Panc1 (cell line): ENCODE results near the gene IL18. TPM values are rescaled to one million over a fixed set of nuclear protein-coding genes. Genes with fewer than 3 reads are reported as not detected.

ENCODE experiments used
- ATAC-seq: fragments of 200-7000 bp; cut with Tn5 transposase; 2 replicates; pipeline ENCODE4 v1.9.1; 2020; ENCODE audit warnings: mild to moderate bottlenecking, moderate library complexity
- BruUV-seq: library from RNA; stranded (reverse); fragments of 400-500 nt; replicated peaks from 2 replicates; lab custom pipeline; 2021; lab: Mats Ljungman, UMichigan
- CTCF ChIA-PET: fragments of 300-600 bp; sonication (Branson Sonifier 250); formaldehyde crosslinking; loops from one replicate; lab custom pipeline; 2022; ENCODE audit warnings: antibody characterized with exemption; lab: Charles Lee
- POLR2A ChIA-PET: fragments of 300-600 bp; sonication (Branson Sonifier 250); formaldehyde crosslinking; loops from one replicate; lab custom pipeline; 2022; ENCODE audit warnings: antibody characterized with exemption; lab: Charles Lee
- DNase-seq: peaks from one replicate; pipeline ENCODE4 v3.0.0-alpha.2; 2010; ENCODE audit warnings: low read depth, low spot score
- H3K27ac ChIP-seq: 2 replicates; pipeline ENCODE4 v1.5.1; 2011; ENCODE audit warnings: mild to moderate bottlenecking, low read length, inconsistent platforms
- H3K27me3 ChIP-seq: fragments of 200-500 bp; sonication (Bioruptor generic); 2 replicates; pipeline ENCODE4 v1.6.0; 2014; ENCODE audit warnings: low read length, inconsistent platforms; ENCODE audit not compliant: control insufficient read depth, insufficient read depth
- H3K36me3 ChIP-seq: fragments of 200-500 bp; sonication (Bioruptor generic); 2 replicates; pipeline ENCODE4 v1.5.1; 2014; ENCODE audit warnings: inconsistent platforms, mild to moderate bottlenecking, low read length, moderate library complexity; ENCODE audit not compliant: control insufficient read depth, insufficient read depth
- H3K4me1 ChIP-seq: 2 replicates; pipeline ENCODE4 v1.5.1; 2011; ENCODE audit warnings: inconsistent platforms, mild to moderate bottlenecking, low read length, moderate library complexity; ENCODE audit not compliant: control insufficient read depth, insufficient read depth
- H3K4me3 ChIP-seq, 2 experiments: 2 replicates each; pipeline ENCODE4 v1.5.1; 2011 to 2012; ENCODE audit warnings: low read depth in 2 of 2, low read length in 2 of 2, mild to moderate bottlenecking in 2 of 2, inconsistent platforms in 1 of 2, moderate library complexity in 1 of 2
- H3K9me3 ChIP-seq: fragments of 200-500 bp; sonication (Bioruptor generic); 2 replicates; pipeline ENCODE4 v1.5.1; 2014; ENCODE audit warnings: low read depth, mild to moderate bottlenecking, inconsistent platforms, low read length, moderate library complexity; ENCODE audit not compliant: control insufficient read depth, insufficient read depth
- POLR2AphosphoS5 ChIP-seq: IDR thresholded peaks from 2 replicates; pipeline ENCODE4 v1.6.1; 2012; ENCODE audit warnings: mild to moderate bottlenecking, low read depth, low read length, moderate library complexity
- SIN3A ChIP-seq: IDR thresholded peaks from 2 replicates; pipeline ENCODE4 v1.6.1; 2012; ENCODE audit warnings: low read depth, mild to moderate bottlenecking, low read length, moderate library complexity, borderline replicate concordance; ENCODE audit not compliant: insufficient read depth
- TCF7L2 ChIP-seq: IDR thresholded peaks from 2 replicates; pipeline ENCODE4 v1.6.1; 2011; ENCODE audit warnings: mild to moderate bottlenecking, low read depth, low read length, inconsistent platforms
- in situ Hi-C: cut with HindIII; loops from 2 replicates; pipeline ENCODE4 v1.10.0; 2016; ENCODE audit warnings: low sequenced_read_pairs, low pct_unique_long_range_greater_than_20kb
- intact Hi-C: fragments of 100-400 bp; cut with micrococcal nuclease; formaldehyde crosslinking; loops from one replicate; pipeline ENCODE4 v1.10.0; 2022; ENCODE audit not compliant: unreplicated experiment
- total RNA-seq: library from RNA; stranded (reverse); gene quantifications from one replicate; pipeline ENCODE4 v1.2.1, GENCODE V29; 2021; ENCODE audit not compliant: unreplicated experiment
- TF ChIP-seq, protein P1 (sequence below): fragments of 450-650 bp; IDR thresholded peaks from 2 replicates; pipeline ENCODE4 v1.5.1; 2017; ENCODE audit warnings: mild to moderate bottlenecking
- TF ChIP-seq, protein P2 (sequence below), 2 experiments: IDR thresholded peaks; 2 replicates each; pipeline ENCODE4 v1.6.1; 2011 to 2012; ENCODE audit warnings: low read depth in 2 of 2, control low read depth in 1 of 2, low read length in 1 of 2, mild to moderate bottlenecking in 1 of 2, moderate library complexity in 1 of 2; ENCODE audit not compliant: insufficient read depth in 1 of 2

IL18 gene
- total RNA-seq, 1 experiment from 2014 or later: 22.5 TPM

DNA sequence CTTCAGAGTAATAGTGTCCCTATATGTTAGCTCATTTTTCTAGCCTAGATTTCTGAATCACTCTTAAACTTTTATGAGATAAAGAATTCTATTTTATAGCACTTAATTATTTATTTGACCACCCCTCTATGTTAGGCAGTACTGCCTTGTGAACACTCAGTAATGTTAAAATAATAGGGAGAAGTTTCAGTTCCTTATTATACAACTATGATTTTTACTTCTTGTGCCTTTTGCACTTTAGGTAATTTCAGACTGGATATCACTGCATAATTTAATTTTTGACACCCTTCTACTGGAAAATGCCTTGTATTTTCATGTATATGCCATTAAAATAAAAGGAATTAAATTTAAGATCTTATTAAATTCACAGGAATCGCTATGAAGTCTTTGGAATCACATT is 14.5 kb upstream of the IL18 start:
- TF ChIP-seq SIN3A (no peak), TCF7L2 (no peak), POLR2AphosphoS5 (no peak)
- TF ChIP-seq, protein P1, sequence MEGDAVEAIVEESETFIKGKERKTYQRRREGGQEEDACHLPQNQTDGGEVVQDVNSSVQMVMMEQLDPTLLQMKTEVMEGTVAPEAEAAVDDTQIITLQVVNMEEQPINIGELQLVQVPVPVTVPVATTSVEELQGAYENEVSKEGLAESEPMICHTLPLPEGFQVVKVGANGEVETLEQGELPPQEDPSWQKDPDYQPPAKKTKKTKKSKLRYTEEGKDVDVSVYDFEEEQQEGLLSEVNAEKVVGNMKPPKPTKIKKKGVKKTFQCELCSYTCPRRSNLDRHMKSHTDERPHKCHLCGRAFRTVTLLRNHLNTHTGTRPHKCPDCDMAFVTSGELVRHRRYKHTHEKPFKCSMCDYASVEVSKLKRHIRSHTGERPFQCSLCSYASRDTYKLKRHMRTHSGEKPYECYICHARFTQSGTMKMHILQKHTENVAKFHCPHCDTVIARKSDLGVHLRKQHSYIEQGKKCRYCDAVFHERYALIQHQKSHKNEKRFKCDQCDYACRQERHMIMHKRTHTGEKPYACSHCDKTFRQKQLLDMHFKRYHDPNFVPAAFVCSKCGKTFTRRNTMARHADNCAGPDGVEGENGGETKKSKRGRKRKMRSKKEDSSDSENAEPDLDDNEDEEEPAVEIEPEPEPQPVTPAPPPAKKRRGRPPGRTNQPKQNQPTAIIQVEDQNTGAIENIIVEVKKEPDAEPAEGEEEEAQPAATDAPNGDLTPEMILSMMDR: no peak
- TF ChIP-seq, protein P2, sequence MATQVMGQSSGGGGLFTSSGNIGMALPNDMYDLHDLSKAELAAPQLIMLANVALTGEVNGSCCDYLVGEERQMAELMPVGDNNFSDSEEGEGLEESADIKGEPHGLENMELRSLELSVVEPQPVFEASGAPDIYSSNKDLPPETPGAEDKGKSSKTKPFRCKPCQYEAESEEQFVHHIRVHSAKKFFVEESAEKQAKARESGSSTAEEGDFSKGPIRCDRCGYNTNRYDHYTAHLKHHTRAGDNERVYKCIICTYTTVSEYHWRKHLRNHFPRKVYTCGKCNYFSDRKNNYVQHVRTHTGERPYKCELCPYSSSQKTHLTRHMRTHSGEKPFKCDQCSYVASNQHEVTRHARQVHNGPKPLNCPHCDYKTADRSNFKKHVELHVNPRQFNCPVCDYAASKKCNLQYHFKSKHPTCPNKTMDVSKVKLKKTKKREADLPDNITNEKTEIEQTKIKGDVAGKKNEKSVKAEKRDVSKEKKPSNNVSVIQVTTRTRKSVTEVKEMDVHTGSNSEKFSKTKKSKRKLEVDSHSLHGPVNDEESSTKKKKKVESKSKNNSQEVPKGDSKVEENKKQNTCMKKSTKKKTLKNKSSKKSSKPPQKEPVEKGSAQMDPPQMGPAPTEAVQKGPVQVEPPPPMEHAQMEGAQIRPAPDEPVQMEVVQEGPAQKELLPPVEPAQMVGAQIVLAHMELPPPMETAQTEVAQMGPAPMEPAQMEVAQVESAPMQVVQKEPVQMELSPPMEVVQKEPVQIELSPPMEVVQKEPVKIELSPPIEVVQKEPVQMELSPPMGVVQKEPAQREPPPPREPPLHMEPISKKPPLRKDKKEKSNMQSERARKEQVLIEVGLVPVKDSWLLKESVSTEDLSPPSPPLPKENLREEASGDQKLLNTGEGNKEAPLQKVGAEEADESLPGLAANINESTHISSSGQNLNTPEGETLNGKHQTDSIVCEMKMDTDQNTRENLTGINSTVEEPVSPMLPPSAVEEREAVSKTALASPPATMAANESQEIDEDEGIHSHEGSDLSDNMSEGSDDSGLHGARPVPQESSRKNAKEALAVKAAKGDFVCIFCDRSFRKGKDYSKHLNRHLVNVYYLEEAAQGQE (IDR thresholded peaks at IDR 0.05; ENCODE audit: insufficient read depth in 1 of 2, low read depth in 2 of 2, low read length in 1 of 2): no peak
- intact Hi-C loops: no loop called here
- DNase-seq (no peak), ATAC-seq (no peak)
- no peaks in the 10 kb centered on the region for H3K9me3 ChIP-seq
- peaks cover 11% of the 10 kb centered on the region for H3K4me1 ChIP-seq
- ChIA-PET POLR2A (interaction anchor here (0.7 kb wide), 1 partner anchor 1311 kb away, joined by 6 read pairs; no protein-coding TSS in a partner anchor), CTCF (interaction anchor here (0.7 kb wide), 1 partner anchor 18 kb away, joined by 5 read pairs; no protein-coding TSS in a partner anchor)
- no peaks in the 10 kb centered on the region for H3K36me3 ChIP-seq
- in situ Hi-C loops: no loop called here
- no peak overlapping the region for H3K27ac ChIP-seq
- H3K27me3 ChIP-seq: no peaks in the 10 kb centered on the region
- H3K4me3 ChIP-seq: no peak overlapping the region
- no TSS peak for BruUV-seq

DNA sequence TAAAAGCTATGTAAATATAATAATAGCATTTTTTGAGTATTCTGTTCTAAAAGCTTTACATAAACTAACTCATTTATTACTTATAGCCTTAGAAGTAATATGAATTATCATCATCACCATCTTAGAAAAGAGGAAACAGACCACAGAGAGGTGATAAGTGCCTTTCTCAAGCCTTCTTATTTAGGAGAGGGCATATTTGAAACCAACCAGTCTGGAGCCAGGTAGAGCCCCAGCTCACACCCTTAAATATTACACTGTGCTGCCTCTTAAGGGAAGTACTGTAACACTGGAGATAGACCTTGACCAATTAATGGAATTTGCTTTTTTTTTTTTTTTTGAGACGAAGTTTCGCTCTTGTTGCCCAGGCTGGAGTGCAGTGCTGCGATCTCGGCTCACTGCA is 13.7 kb upstream of the IL18 start:
- DNase-seq (no peak), ATAC-seq (no peak)
- POLR2A ChIA-PET: interaction anchor here (0.7 kb wide), 2 partner anchors 92 to 1312 kb away, joined by 5 to 6 read pairs; no protein-coding TSS in a partner anchor
- Histone ChIP-seq H3K27ac (no peak overlapping the region), H3K9me3 (no peaks in the 10 kb centered on the region), H3K4me3 (no peak overlapping the region), H3K36me3 (no peaks in the 10 kb centered on the region), H3K27me3 (no peaks in the 10 kb centered on the region), H3K4me1 (peaks cover 11% of the 10 kb centered on the region)
- CTCF ChIA-PET: interaction anchor here (0.7 kb wide), 1 partner anchor 19 kb away, joined by 5 read pairs; no protein-coding TSS in a partner anchor
- intact Hi-C loops: no loop called here
- TF ChIP-seq SIN3A: no peak
- TF ChIP-seq TCF7L2: no peak
- TF ChIP-seq, protein P2 (IDR thresholded peaks at IDR 0.05; ENCODE audit: insufficient read depth in 1 of 2, low read depth in 2 of 2, low read length in 1 of 2): no peak
- TF ChIP-seq, protein P1: no peak
- no peak for TF ChIP-seq POLR2AphosphoS5
- no TSS peak for BruUV-seq
- in situ Hi-C loops: no loop called here
